T-helper 2 cell treated with Interferon-gamma antibody and Interleukin-4, amounts not matched to agents 5 μg/mL and 100 μg/mL, for 36 hours (primary cell): ENCODE results near the gene HOXD12.

Experiments
- DNase-seq: peaks from one replicate; pipeline ENCODE4 v3.0.0; 2021; ENCODE audit warnings: low spot score
- H3K27ac Mint-ChIP-seq: one replicate; pipeline ENCODE4 v1.8.0; 2021; ENCODE audit warnings: mild to moderate bottlenecking, mixed read lengths
- H3K27me3 Mint-ChIP-seq: one replicate; pipeline ENCODE4 v1.8.0; 2021; ENCODE audit warnings: low read depth, mixed read lengths
- H3K36me3 Mint-ChIP-seq: one replicate; pipeline ENCODE4 v1.8.0; 2021; ENCODE audit warnings: low read depth, mixed read lengths
- H3K4me1 Mint-ChIP-seq: one replicate; pipeline ENCODE4 v1.8.0; 2021; ENCODE audit warnings: low read depth, mixed read lengths
- H3K4me3 Mint-ChIP-seq: one replicate; pipeline ENCODE4 v1.8.0; 2022; ENCODE audit warnings: mild to moderate bottlenecking, moderate library complexity, mixed read lengths
- H3K9me3 Mint-ChIP-seq: one replicate; pipeline ENCODE4 v1.8.0; 2021; ENCODE audit warnings: mixed read lengths

Gene HOXD12

GRCh38 chr2:176099728-176100546, at the start of gene HOXD12:
HOXD12 (plus strand) TSS chr2:176099795; CDS start chr2:176099802, 7 bp downstream.
- DNase-seq, result no peak
- H3K4me3 Mint-ChIP-seq, result no peak within 1 kb of the TSS
- H3K4me1 Mint-ChIP-seq, result peaks cover 8% of the 10 kb centered on the region

DNA sequence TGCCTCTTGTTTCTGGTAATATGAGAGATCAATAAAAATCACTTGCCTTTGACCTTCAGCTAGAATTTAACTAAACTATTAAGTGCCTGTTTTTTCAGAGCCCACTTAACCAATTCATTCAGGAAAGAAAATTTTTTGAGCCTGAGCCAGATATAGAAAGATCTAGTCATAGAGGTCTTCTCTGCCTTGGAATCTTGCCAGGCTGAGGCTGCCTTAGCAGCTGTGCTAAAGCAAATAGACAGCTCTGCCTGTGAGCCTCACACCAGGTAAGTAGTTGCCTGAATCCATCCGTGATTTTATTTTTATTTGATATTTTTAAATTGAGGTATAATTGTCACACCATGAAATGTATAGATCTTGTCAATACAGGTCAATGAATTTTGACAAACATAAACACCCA, 43.2 kb upstream of the HOXD12 start:
- H3K27ac Mint-ChIP-seq, result no peak overlapping the region
- H3K4me1 Mint-ChIP-seq, result no peaks in the 10 kb centered on the region
- no peaks in the 10 kb centered on the region for H3K9me3 Mint-ChIP-seq
- H3K4me3 Mint-ChIP-seq, result no peak overlapping the region
- no peak for DNase-seq
- no peaks in the 10 kb centered on the region for H3K36me3 Mint-ChIP-seq
- peaks cover 45% of the 10 kb centered on the region for H3K27me3 Mint-ChIP-seq

More at GRCh38 chr2:176099728-176100546, at the start of gene HOXD12:
- no peak within 1 kb of the TSS for H3K27ac Mint-ChIP-seq
- peaks cover 97% of the 10 kb centered on the region for H3K27me3 Mint-ChIP-seq
- no peaks in the 10 kb centered on the region for H3K36me3 Mint-ChIP-seq
- no peaks in the 10 kb centered on the region for H3K9me3 Mint-ChIP-seq

- Mint-ChIP-seq H3K9me3 (no peaks in the 10 kb centered on the region), H3K27me3 (peaks cover 80% of the 10 kb centered on the region), H3K36me3 (no peaks in the 10 kb centered on the region), H3K27ac (no peak overlapping the region), H3K4me1 (peaks cover 3% of the 10 kb centered on the region), H3K4me3 (no peak overlapping the region)
- DNase-seq, result no peak
These were observed 35.6 kb upstream of the HOXD12 start for GRCh38 chr2:176063958-176064357.

DNA sequence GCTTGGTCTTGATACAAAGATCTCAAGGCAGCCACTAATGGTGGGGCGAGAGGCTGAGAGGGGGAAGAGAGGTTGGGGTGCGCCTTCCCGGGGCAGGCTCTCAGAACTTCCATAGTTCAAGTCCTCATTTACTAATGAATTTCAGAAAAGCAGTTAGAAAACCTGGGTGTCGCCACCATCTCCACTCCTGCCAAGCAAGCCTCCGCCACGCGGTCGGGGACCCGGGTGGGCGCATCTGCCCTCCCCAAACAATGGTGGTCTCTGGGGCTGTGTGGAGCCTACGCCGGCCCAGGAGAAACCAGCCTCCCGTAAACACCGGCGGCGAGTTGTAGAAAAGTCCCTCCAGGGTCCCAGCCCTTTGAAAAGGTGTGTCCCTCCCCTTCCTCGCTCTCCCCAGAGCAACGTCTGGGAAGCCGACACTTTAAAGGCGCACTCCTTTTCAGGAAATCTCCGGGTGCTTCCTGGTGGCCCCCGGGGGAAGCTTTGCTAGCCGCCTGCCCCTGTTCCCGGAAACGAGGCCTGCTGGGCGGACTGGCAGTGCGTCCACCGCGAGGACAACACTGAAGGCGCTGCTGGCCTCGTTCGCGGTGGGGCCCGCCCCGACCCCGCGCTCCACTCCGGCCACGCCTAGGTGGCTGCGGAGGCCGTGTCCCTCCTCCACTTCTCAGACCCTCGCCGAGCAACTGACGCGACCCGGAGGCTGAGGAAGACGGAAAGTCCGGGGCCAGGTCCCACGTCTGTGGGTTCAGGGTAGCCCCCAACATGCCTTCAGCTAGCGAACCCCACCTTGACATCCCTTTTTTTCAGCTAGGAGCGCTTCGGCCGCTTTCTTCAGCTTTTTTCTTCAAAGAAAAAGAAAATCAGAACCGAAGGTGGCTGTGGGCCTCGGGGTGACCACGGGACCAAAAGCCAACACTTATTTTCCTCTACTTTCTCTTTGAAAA, 32.7 kb upstream of the HOXD12 start:
- Mint-ChIP-seq H3K27me3 (peaks cover 95% of the 10 kb centered on the region), H3K9me3 (no peaks in the 10 kb centered on the region), H3K4me1 (peaks cover 3% of the 10 kb centered on the region), H3K36me3 (no peaks in the 10 kb centered on the region), H3K4me3 (no peak overlapping the region), H3K27ac (no peak overlapping the region)
- no peak for DNase-seq

GRCh38 chr2:176067589-176068418, 31.8 kb upstream of the HOXD12 start:
- no peaks in the 10 kb centered on the region for H3K9me3 Mint-ChIP-seq
- DNase-seq, result no peak
- H3K4me1 Mint-ChIP-seq, result peaks cover 3% of the 10 kb centered on the region
- no peak overlapping the region for H3K4me3 Mint-ChIP-seq
- peaks cover 97% of the 10 kb centered on the region for H3K27me3 Mint-ChIP-seq
- no peaks in the 10 kb centered on the region for H3K36me3 Mint-ChIP-seq
- H3K27ac Mint-ChIP-seq, result no peak overlapping the region

DNA sequence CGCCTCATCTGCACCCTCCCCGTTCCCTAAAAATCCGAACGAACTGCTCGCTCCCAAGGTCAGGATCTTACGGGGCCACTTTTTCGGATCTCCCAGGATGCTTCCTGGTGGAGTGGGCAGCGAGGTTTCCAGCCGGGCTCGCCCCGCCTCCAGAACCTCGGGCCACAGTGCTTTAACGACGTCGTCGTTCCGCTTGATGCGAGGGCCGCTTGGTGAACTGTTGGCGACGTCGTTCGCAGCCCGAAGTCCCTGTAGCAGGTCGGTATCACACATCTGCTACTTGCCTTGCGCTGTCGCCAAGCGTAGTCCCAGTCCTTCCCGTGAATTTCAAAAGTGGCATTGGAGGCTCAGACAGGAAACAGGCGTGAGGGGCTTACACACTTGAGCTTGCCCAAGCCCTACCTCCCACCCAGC, 31.2 kb upstream of the HOXD12 start:
- no peak for DNase-seq
- H3K4me3 Mint-ChIP-seq, result no peak overlapping the region

GRCh38 chr2:176071330-176072291, 28.0 kb upstream of the HOXD12 start:
- Mint-ChIP-seq H3K27ac (no peak overlapping the region), H3K27me3 (peaks cover 97% of the 10 kb centered on the region), H3K4me1 (no peaks in the 10 kb centered on the region), H3K9me3 (no peaks in the 10 kb centered on the region), H3K4me3 (no peak overlapping the region), H3K36me3 (no peaks in the 10 kb centered on the region)
- no peak for DNase-seq

More for the DNA sequence above, 31.2 kb upstream of the HOXD12 start:
- H3K27me3 Mint-ChIP-seq, result peaks cover 98% of the 10 kb centered on the region
- H3K27ac Mint-ChIP-seq, result no peak overlapping the region
- H3K4me1 Mint-ChIP-seq, result peaks cover 3% of the 10 kb centered on the region
- no peaks in the 10 kb centered on the region for H3K9me3 Mint-ChIP-seq
- H3K36me3 Mint-ChIP-seq, result no peaks in the 10 kb centered on the region

GRCh38 chr2:176072292-176072669, 27.3 kb upstream of the HOXD12 start:
- no peaks in the 10 kb centered on the region for H3K36me3 Mint-ChIP-seq
- no peak for DNase-seq
- H3K4me1 Mint-ChIP-seq, result no peaks in the 10 kb centered on the region
- peaks cover 97% of the 10 kb centered on the region for H3K27me3 Mint-ChIP-seq
- no peak overlapping the region for H3K27ac Mint-ChIP-seq
- no peak overlapping the region for H3K4me3 Mint-ChIP-seq
- H3K9me3 Mint-ChIP-seq, result no peaks in the 10 kb centered on the region

DNA sequence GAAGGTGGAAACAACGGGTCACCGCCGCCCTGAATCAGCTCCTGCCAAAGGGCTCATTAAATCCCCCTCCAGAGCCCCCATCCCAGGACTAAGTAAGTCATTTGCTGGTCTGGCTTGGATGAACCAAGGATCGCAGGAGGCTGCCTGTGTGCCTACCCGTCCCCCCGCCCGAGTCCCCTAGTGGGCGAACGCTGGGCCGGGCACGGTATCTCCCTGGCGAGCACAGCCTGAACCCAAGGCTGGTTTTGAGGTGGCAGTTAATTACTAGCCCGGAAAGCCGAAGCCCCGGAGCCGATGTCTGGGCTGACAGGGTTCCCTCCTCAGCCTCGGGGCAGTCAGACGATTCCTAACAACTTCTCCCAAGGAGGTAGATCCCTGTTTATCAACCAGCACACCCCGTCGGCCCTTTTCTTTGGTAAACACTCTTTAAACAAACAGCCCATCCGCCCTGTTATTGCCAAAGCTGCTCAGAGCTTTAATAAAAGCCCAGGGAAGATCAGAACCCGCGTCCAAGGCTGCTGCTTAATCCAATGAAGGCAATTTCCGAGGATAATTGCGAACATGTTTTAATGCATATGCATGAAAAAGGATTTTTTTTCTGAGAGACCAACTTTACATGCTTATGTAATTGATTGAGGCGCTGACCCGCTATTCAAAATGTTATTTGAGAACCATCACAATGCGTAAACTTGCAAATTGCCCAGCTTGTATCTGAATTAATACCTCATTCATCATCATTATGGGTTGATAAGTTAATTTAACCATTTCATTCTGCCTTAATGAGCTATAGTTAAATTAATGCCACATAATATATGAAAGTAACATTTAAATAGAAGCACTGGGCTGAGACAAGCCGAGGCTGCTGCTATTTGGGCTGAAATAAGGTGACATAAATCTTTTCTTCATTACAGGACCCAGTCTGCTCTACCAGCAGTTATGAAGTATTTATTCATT, 26.4 kb upstream of the HOXD12 start:
- no peak overlapping the region for H3K4me3 Mint-ChIP-seq
- no peaks in the 10 kb centered on the region for H3K36me3 Mint-ChIP-seq
- H3K9me3 Mint-ChIP-seq, result no peaks in the 10 kb centered on the region
- no peak overlapping the region for H3K27ac Mint-ChIP-seq
- H3K27me3 Mint-ChIP-seq, result peaks cover 91% of the 10 kb centered on the region
- no peak for DNase-seq
- H3K4me1 Mint-ChIP-seq, result no peaks in the 10 kb centered on the region

GRCh38 chr2:176074919-176075425, 24.6 kb upstream of the HOXD12 start:
- no peak overlapping the region for H3K4me3 Mint-ChIP-seq
- DNase-seq, result no peak
- H3K36me3 Mint-ChIP-seq, result peaks cover 5% of the 10 kb centered on the region
- H3K27me3 Mint-ChIP-seq, result peaks cover 89% of the 10 kb centered on the region
- no peak overlapping the region for H3K27ac Mint-ChIP-seq
- peaks cover 10% of the 10 kb centered on the region for H3K4me1 Mint-ChIP-seq
- H3K9me3 Mint-ChIP-seq, result peaks cover 7% of the 10 kb centered on the region

- DNase-seq, result no peak
- Mint-ChIP-seq H3K27ac (no peak overlapping the region), H3K36me3 (peaks cover 5% of the 10 kb centered on the region), H3K4me1 (peaks cover 10% of the 10 kb centered on the region), H3K27me3 (peaks cover 84% of the 10 kb centered on the region), H3K4me3 (no peak overlapping the region), H3K9me3 (peaks cover 7% of the 10 kb centered on the region)
These were observed 24.1 kb upstream of the HOXD12 start for GRCh38 chr2:176075481-176075880.

- Mint-ChIP-seq H3K4me3 (no peak overlapping the region), H3K9me3 (peaks cover 7% of the 10 kb centered on the region), H3K27me3 (peaks cover 83% of the 10 kb centered on the region), H3K4me1 (peaks cover 10% of the 10 kb centered on the region), H3K27ac (no peak overlapping the region), H3K36me3 (peaks cover 6% of the 10 kb centered on the region)
- no peak for DNase-seq
These were observed 23.5 kb upstream of the HOXD12 start for GRCh38 chr2:176076063-176076462.
